ENCODE data around the gene KCNMA1. TPM values are rescaled to one million over a fixed set of nuclear protein-coding genes. Genes with fewer than 3 reads are reported as not detected.

The KCNMA1 gene
- total RNA-seq, 4 donors from 2014 or later: 4.6 to 10.5 (median 7.8) TPM

GRCh38 chr10:76944640-76945039 lies 693.0 kb downstream of the KCNMA1 start:
- Histone ChIP-seq H3K27me3 (no peaks in the 10 kb centered on the region), H3K9me3 (no peaks in the 10 kb centered on the region), H3K36me3 (no peaks in the 10 kb centered on the region), H3K27ac (no peak overlapping the region), H3K4me3 (no peak overlapping the region), H3K4me1 (peaks cover 4% of the 10 kb centered on the region)
- 74% methylated on average over 7 of the region's 7 CpGs for WGBS
- TF ChIP-seq EP300 (IDR thresholded peaks at IDR 0.05): no peak
- no peak for TF ChIP-seq POLR2AphosphoS5 (IDR thresholded peaks at IDR 0.05)
- no peak for TF ChIP-seq CTCF (IDR thresholded peaks at IDR 0.05)
- no peak for TF ChIP-seq POLR2A (IDR thresholded peaks at IDR 0.05)
- DNase-seq (ENCODE audit: low spot score in 2 of 2): no peak

- 73% methylated on average over 8 of the region's 8 CpGs for WGBS
- Histone ChIP-seq H3K4me3 (no peak overlapping the region), H3K27me3 (no peaks in the 10 kb centered on the region), H3K9me3 (no peaks in the 10 kb centered on the region), H3K4me1 (peaks cover 5% of the 10 kb centered on the region), H3K36me3 (no peaks in the 10 kb centered on the region), H3K27ac (no peak overlapping the region)
- no peak for DNase-seq (ENCODE audit: low spot score in 2 of 2)
- TF ChIP-seq EP300 (IDR thresholded peaks at IDR 0.05) (no peak), POLR2A (IDR thresholded peaks at IDR 0.05) (no peak), CTCF (IDR thresholded peaks at IDR 0.05) (no peak), POLR2AphosphoS5 (IDR thresholded peaks at IDR 0.05) (no peak)
These were observed 694.8 kb downstream of the KCNMA1 start for GRCh38 chr10:76942628-76943416.

- H3K36me3 ChIP-seq: no peaks in the 10 kb centered on the region
- no peak overlapping the region for H3K4me3 ChIP-seq
- DNase-seq (ENCODE audit: low spot score in 2 of 2): no peak
- TF ChIP-seq CTCF (IDR thresholded peaks at IDR 0.05) (no peak), POLR2A (IDR thresholded peaks at IDR 0.05) (no peak), POLR2AphosphoS5 (IDR thresholded peaks at IDR 0.05) (no peak), EP300 (IDR thresholded peaks at IDR 0.05) (no peak)
- no peak overlapping the region for H3K27ac ChIP-seq
- no peaks in the 10 kb centered on the region for H3K27me3 ChIP-seq
- H3K9me3 ChIP-seq: no peaks in the 10 kb centered on the region
- H3K4me1 ChIP-seq: peaks cover 5% of the 10 kb centered on the region
- WGBS: 70% methylated on average over 2 of the region's 2 CpGs
These were observed 697.6 kb downstream of the KCNMA1 start for GRCh38 chr10:76939933-76940468.

GRCh38 chr10:76937181-76937600 lies 700.4 kb downstream of the KCNMA1 start:
- H3K36me3 ChIP-seq: no peaks in the 10 kb centered on the region
- H3K27me3 ChIP-seq: no peaks in the 10 kb centered on the region
- H3K4me1 ChIP-seq: peaks cover 5% of the 10 kb centered on the region
- DNase-seq (ENCODE audit: low spot score in 2 of 2): no peak
- TF ChIP-seq CTCF (IDR thresholded peaks at IDR 0.05) (no peak), POLR2AphosphoS5 (IDR thresholded peaks at IDR 0.05) (no peak), POLR2A (IDR thresholded peaks at IDR 0.05) (no peak), EP300 (IDR thresholded peaks at IDR 0.05) (no peak)
- no peaks in the 10 kb centered on the region for H3K9me3 ChIP-seq
- no peak overlapping the region for H3K27ac ChIP-seq
- H3K4me3 ChIP-seq: no peak overlapping the region
- WGBS: 36% methylated on average over 2 of the region's 2 CpGs

- no peaks in the 10 kb centered on the region for H3K27me3 ChIP-seq
- no peaks in the 10 kb centered on the region for H3K36me3 ChIP-seq
- H3K4me1 ChIP-seq: peaks cover 5% of the 10 kb centered on the region
- WGBS: 35% methylated on average over 4 of the region's 4 CpGs
- no peaks in the 10 kb centered on the region for H3K9me3 ChIP-seq
- DNase-seq (ENCODE audit: low spot score in 2 of 2): no peak
- no peak overlapping the region for H3K4me3 ChIP-seq
- TF ChIP-seq EP300 (IDR thresholded peaks at IDR 0.05) (no peak), POLR2AphosphoS5 (IDR thresholded peaks at IDR 0.05) (no peak), CTCF (IDR thresholded peaks at IDR 0.05) (no peak)
- no peak overlapping the region for H3K27ac ChIP-seq
These were observed 701.5 kb downstream of the KCNMA1 start for GRCh38 chr10:76935941-76936613.
